ENCODE measurements around the gene MALRD1.

Gene MALRD1

GRCh38 chr10:19638182-19638895 lies 589.7 kb downstream of the MALRD1 start:
- no peak for DNase-seq (ENCODE audit: low read depth in 1 of 2, low spot score in 1 of 2)

- DNase-seq (ENCODE audit: low read depth in 1 of 2, low spot score in 1 of 2): no peak
These were observed 590.3 kb downstream of the MALRD1 start for GRCh38 chr10:19638896-19639233.

- DNase-seq (ENCODE audit: low read depth in 1 of 2, low spot score in 1 of 2): no peak
These were observed 592.1 kb downstream of the MALRD1 start for GRCh38 chr10:19640566-19641263.

GRCh38 chr10:19651549-19651948 lies 602.9 kb downstream of the MALRD1 start:
- no peak for DNase-seq (ENCODE audit: low read depth in 1 of 2, low spot score in 1 of 2)

GRCh38 chr10:19652750-19653149 lies 604.1 kb downstream of the MALRD1 start:
- DNase-seq (ENCODE audit: low read depth in 1 of 2, low spot score in 1 of 2): no peak

- DNase-seq (ENCODE audit: low read depth in 1 of 2, low spot score in 1 of 2): no peak
These were observed 605.3 kb downstream of the MALRD1 start for GRCh38 chr10:19653931-19654330.

- no peak for DNase-seq (ENCODE audit: low read depth in 1 of 2, low spot score in 1 of 2)
These were observed 606.0 kb downstream of the MALRD1 start for GRCh38 chr10:19654576-19654975.

- DNase-seq (ENCODE audit: low read depth in 1 of 2, low spot score in 1 of 2): no peak
These were observed 607.9 kb downstream of the MALRD1 start for GRCh38 chr10:19656420-19657042.

- no peak for DNase-seq (ENCODE audit: low read depth in 1 of 2, low spot score in 1 of 2)
These were observed 609.5 kb downstream of the MALRD1 start for GRCh38 chr10:19658131-19658530.

- DNase-seq (ENCODE audit: low read depth in 1 of 2, low spot score in 1 of 2): no peak
These were observed 610.1 kb downstream of the MALRD1 start for GRCh38 chr10:19658622-19659233.

- DNase-seq (ENCODE audit: low read depth in 1 of 2, low spot score in 1 of 2): no peak
These were observed 611.5 kb downstream of the MALRD1 start for GRCh38 chr10:19659920-19660655.

- DNase-seq (ENCODE audit: low read depth in 1 of 2, low spot score in 1 of 2): no peak
These were observed 614.7 kb downstream of the MALRD1 start for GRCh38 chr10:19663344-19663743.

GRCh38 chr10:19668116-19668515 lies 619.5 kb downstream of the MALRD1 start:
- DNase-seq (ENCODE audit: low read depth in 1 of 2, low spot score in 1 of 2): no peak

- DNase-seq (ENCODE audit: low read depth in 1 of 2, low spot score in 1 of 2): no peak
These were observed 627.5 kb downstream of the MALRD1 start for GRCh38 chr10:19676063-19676462.

- DNase-seq (ENCODE audit: low read depth in 1 of 2, low spot score in 1 of 2): no peak
These were observed 634.8 kb downstream of the MALRD1 start for GRCh38 chr10:19683356-19683755.

- DNase-seq (ENCODE audit: low read depth in 1 of 2, low spot score in 1 of 2): no peak
These were observed 635.4 kb downstream of the MALRD1 start for GRCh38 chr10:19683960-19684359.

- DNase-seq (ENCODE audit: low read depth in 1 of 2, low spot score in 1 of 2): no peak
These were observed 639.7 kb downstream of the MALRD1 start for GRCh38 chr10:19688344-19688743.

GRCh38 chr10:19689231-19689630 lies 640.6 kb downstream of the MALRD1 start:
- no peak for DNase-seq (ENCODE audit: low read depth in 1 of 2, low spot score in 1 of 2)

GRCh38 chr10:19699299-19699698 lies 650.7 kb downstream of the MALRD1 start:
- DNase-seq (ENCODE audit: low read depth in 1 of 2, low spot score in 1 of 2): no peak

GRCh38 chr10:19701427-19702052 lies 652.9 kb downstream of the MALRD1 start:
- DNase-seq (ENCODE audit: low read depth in 1 of 2, low spot score in 1 of 2): no peak

- no peak for DNase-seq (ENCODE audit: low read depth in 1 of 2, low spot score in 1 of 2)
These were observed 653.6 kb downstream of the MALRD1 start for GRCh38 chr10:19702215-19702614.

Measured in activated T-helper 1 cell treated with anti-CD3 and anti-CD28 coated beads, Interleukin-2, amount 50 U/mL, for 16 hours (primary cell).